OCI-LY7 (cell line): ENCODE results near the gene SPG7. TPM values are rescaled to one million over a fixed set of nuclear protein-coding genes. Genes with fewer than 3 reads are reported as not detected.

ENCODE experiments used
- BruUV-seq: library from RNA; stranded (reverse); fragments of 400-500 nt; replicated peaks from 2 replicates; lab custom pipeline; 2021; lab: Mats Ljungman, UMichigan
- CTCF ChIA-PET: fragments of 300-600 bp; sonication (Branson Sonifier 250); formaldehyde crosslinking; loops from one replicate; lab custom pipeline; 2022; ENCODE audit warnings: antibody characterized with exemption; ENCODE audit not compliant: unreplicated experiment; lab: Charles Lee
- POLR2A ChIA-PET: fragments of 300-600 bp; sonication (Branson Sonifier 250); formaldehyde crosslinking; loops from one replicate; lab custom pipeline; 2022; ENCODE audit warnings: antibody characterized with exemption; lab: Charles Lee
- DNase-seq: peaks from one replicate; pipeline ENCODE4 v3.0.0-alpha.2; 2015; ENCODE audit warnings: low spot score
- H2AFZ ChIP-seq: fragments of 200-600 bp; sonication (generic), shearing (Covaris generic); 2 replicates; pipeline ENCODE4 v1.6.1; 2014; ENCODE audit warnings: mild to moderate bottlenecking, antibody characterized with exemption, low read length, moderate library complexity
- H3K27ac ChIP-seq: fragments of 200-600 bp; sonication (generic); 2 replicates; pipeline ENCODE4 v1.5.1; 2014; ENCODE audit warnings: mixed run types, low read depth, mild to moderate bottlenecking, moderate library complexity, low read length, inconsistent platforms; ENCODE audit not compliant: poor library complexity, severe bottlenecking
- H3K36me3 ChIP-seq: fragments of 200-600 bp; sonication (generic); 2 replicates; pipeline ENCODE4 v1.6.1; 2014; ENCODE audit warnings: mild to moderate bottlenecking, antibody characterized with exemption, low read length, moderate library complexity, mixed read lengths; ENCODE audit not compliant: insufficient read depth
- H3K4me1 ChIP-seq: fragments of 200-600 bp; sonication (generic); 2 replicates; pipeline ENCODE4 v1.5.1; 2014; ENCODE audit warnings: mild to moderate bottlenecking, low read length; ENCODE audit not compliant: insufficient read depth, poor library complexity, severe bottlenecking
- H3K4me2 ChIP-seq: fragments of 200-600 bp; sonication (generic); 2 replicates; pipeline ENCODE4 v1.6.1; 2014; ENCODE audit warnings: mild to moderate bottlenecking, low read length
- H3K4me3 ChIP-seq: fragments of 200-600 bp; sonication (generic); 2 replicates; pipeline ENCODE4 v1.5.1; 2014; ENCODE audit warnings: mild to moderate bottlenecking, low read depth, low read length; ENCODE audit not compliant: poor library complexity, severe bottlenecking
- H3K79me2 ChIP-seq: fragments of 200-600 bp; sonication (generic); 2 replicates; pipeline ENCODE4 v1.6.1; 2016; ENCODE audit warnings: low read depth, mild to moderate bottlenecking, low read length, moderate library complexity, mixed read lengths; ENCODE audit not compliant: insufficient read depth
- H3K9me2 ChIP-seq: fragments of 200-600 bp; sonication (generic); 2 replicates; pipeline ENCODE4 v1.6.1; 2016; ENCODE audit warnings: mild to moderate bottlenecking, low read length, mixed read lengths; ENCODE audit not compliant: insufficient read depth
- H3K9me3 ChIP-seq: fragments of 200-600 bp; sonication (generic); 2 replicates; pipeline ENCODE4 v1.6.1; 2014; ENCODE audit warnings: mild to moderate bottlenecking, mixed run types, low read length, mixed read lengths
- H4K20me1 ChIP-seq: fragments of 200-600 bp; sonication (generic); 2 replicates; pipeline ENCODE4 v1.6.1; 2014; ENCODE audit warnings: mild to moderate bottlenecking, antibody characterized with exemption, low read length, moderate library complexity, mixed read lengths; ENCODE audit not compliant: insufficient read depth
- EZH2phosphoT487 ChIP-seq: fragments of 200-600 bp; sonication (generic); IDR thresholded peaks from 2 replicates; pipeline ENCODE4 v1.6.1; 2018; ENCODE audit warnings: low read depth, borderline replicate concordance, mild to moderate bottlenecking, mixed run types, antibody characterized with exemption, low read length, moderate library complexity, mixed read lengths
- intact Hi-C: fragments of 100-400 bp; cut with micrococcal nuclease; formaldehyde crosslinking; loops from one replicate; pipeline ENCODE4 v1.10.0; 2022; ENCODE audit not compliant: unreplicated experiment
- total RNA-seq, 2 experiments: library from RNA; depleted of rRNA in 1 of 2; stranded (reverse); fragments of >200 nt in 1 of 2; shearing (Covaris generic) in 1 of 2; gene quantifications; 2 replicates each; pipeline ENCODE4 v1.2.3, GENCODE V29; 2014 to 2022
- TF ChIP-seq, protein P1 (sequence below): fragments of 200-600 bp; sonication (generic); conservative IDR thresholded peaks from 2 replicates; pipeline ENCODE4 v1.5.1; 2014; ENCODE audit warnings: mild to moderate bottlenecking, antibody characterized with exemption, low read length, moderate library complexity, mixed read lengths

The SPG7 gene
- total RNA-seq, 2 experiments from 2014 or later: 92.7 to 121 TPM

DNA sequence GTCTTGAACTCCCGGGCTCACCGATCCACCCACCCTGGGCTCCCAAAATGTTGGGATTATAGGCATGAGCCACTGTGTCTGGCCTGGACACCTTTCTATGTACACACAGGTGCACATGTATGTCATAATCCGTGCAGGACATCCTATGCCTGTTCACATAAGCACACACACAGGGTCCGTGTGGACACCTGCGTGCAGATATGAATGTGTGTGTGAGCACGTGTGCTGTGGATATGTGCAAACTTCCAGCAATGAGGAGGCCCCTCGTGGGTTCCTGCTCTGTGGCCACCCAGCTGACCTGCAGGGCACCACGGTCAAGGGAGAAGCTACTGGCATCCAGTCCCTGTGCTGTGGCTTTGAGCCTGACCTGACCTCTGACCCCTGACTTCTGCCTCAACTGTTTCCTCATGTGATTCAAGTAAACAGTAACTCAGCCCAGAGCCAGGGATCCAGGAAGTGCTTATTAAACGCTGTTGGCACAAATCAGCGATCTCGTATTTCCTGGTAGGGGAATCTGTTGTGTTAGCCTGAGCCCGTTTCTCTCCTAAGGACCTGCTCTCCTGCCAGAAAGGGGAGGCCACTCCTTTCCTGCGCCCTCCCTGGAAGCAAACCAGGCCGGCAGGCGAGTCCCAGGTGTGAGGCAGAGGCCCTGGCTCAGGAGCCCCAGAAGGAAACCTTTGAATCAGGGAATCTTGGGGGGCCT lies 73.8 kb downstream of the SPG7 start:
- no peaks in the 10 kb centered on the region for H3K4me1 ChIP-seq
- TF ChIP-seq EZH2phosphoT487: no peak
- TF ChIP-seq, protein P1, sequence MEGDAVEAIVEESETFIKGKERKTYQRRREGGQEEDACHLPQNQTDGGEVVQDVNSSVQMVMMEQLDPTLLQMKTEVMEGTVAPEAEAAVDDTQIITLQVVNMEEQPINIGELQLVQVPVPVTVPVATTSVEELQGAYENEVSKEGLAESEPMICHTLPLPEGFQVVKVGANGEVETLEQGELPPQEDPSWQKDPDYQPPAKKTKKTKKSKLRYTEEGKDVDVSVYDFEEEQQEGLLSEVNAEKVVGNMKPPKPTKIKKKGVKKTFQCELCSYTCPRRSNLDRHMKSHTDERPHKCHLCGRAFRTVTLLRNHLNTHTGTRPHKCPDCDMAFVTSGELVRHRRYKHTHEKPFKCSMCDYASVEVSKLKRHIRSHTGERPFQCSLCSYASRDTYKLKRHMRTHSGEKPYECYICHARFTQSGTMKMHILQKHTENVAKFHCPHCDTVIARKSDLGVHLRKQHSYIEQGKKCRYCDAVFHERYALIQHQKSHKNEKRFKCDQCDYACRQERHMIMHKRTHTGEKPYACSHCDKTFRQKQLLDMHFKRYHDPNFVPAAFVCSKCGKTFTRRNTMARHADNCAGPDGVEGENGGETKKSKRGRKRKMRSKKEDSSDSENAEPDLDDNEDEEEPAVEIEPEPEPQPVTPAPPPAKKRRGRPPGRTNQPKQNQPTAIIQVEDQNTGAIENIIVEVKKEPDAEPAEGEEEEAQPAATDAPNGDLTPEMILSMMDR: no peak
- no peaks in the 10 kb centered on the region for H3K36me3 ChIP-seq
- intact Hi-C loops: no loop called here
- CTCF ChIA-PET: no interaction called here
- BruUV-seq: no TSS peak
- no peak overlapping the region for H2AFZ ChIP-seq
- H3K27ac ChIP-seq: no peak overlapping the region
- H4K20me1 ChIP-seq: no peaks in the 10 kb centered on the region
- DNase-seq: no peak
- no peaks in the 10 kb centered on the region for H3K9me2 ChIP-seq
- POLR2A ChIA-PET: no interaction called here
- H3K4me3 ChIP-seq: no peak overlapping the region
- H3K9me3 ChIP-seq: no peaks in the 10 kb centered on the region
- H3K79me2 ChIP-seq: no peaks in the 10 kb centered on the region
- no peak overlapping the region for H3K4me2 ChIP-seq

DNA sequence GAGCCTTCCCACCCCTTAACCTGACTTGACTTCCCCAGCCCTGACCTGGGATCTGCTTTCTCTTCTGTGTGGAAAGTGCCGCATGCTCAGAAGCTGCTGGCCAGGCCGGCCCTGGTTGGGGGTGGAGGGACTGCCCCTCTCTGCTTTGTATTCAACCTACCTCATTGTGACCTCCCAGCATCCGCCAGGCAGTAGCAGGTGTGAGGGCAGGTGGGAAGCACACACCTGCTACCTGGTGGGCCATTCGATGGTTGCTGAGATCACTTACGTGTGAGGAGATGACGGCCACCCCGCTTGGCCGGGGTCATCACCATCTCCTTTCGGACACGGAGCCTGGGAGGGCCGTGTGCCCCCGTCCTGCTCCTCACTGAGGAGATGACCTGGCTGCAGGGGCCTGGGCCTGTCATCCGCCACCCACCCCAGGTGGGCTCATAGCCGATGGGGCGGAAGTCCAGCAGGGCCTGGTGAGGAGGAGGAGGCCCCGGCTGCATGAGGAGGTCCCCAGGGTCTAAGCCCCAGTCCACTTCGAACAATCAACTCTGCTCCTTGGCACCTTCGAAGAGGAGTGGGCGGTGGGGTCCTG lies 74.5 kb downstream of the SPG7 start:
- Histone ChIP-seq H3K79me2 (no peaks in the 10 kb centered on the region), H3K4me3 (no peak overlapping the region), H3K9me3 (0 out of 2 replicates have a peak, but pooled peaks cover 3% of the 10 kb centered on the region), H3K4me1 (no peaks in the 10 kb centered on the region), H2AFZ (no peak overlapping the region), H3K27ac (no peak overlapping the region), H3K9me2 (no peaks in the 10 kb centered on the region), H3K36me3 (no peaks in the 10 kb centered on the region), H3K4me2 (no peak overlapping the region), H4K20me1 (no peaks in the 10 kb centered on the region)
- ChIA-PET CTCF (no interaction called here), POLR2A (no interaction called here)
- no peak for DNase-seq
- intact Hi-C loops: no loop called here
- no TSS peak for BruUV-seq
- TF ChIP-seq, protein P1: no peak
- no peak for TF ChIP-seq EZH2phosphoT487

DNA sequence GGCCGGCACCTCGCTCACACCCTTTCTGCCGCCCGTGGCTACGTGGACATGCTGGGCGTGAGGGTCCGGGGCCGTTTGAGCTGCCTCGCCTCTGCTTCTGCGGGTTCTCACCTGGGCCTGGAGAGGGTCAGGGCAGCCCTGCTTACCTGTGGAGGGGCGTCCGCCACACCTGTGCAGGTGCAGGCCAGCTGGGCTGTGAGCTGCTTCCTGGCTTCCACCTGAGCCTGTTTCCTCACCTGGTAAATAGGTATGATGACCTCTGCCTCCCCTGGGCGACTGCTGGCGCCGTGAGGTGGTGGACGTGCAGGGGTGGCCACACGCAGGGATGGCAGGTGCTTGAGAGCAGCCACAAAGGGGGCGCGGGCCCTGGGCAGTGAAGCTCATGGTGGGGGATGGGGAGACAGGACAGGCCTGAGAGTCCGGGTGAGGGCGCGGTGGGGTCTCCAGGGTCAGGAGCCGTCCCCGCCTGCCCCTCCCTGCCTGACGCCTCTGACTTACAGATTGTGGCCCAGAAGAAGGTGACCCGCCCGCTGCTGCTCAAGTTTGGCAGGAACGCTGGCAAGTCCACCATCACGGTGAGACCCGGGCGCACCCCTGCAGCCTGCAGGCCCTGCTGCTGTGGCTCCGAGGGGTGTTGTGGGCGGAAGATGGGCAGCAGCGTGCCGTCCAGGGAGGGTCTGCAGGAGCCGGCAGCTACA lies 75.1 kb downstream of the SPG7 start:
- TF ChIP-seq EZH2phosphoT487: no peak
- TF ChIP-seq, protein P1: no peak
- Histone ChIP-seq H3K4me2 (no peak overlapping the region), H3K79me2 (no peaks in the 10 kb centered on the region), H3K9me3 (0 out of 2 replicates have a peak, but pooled peaks cover 3% of the 10 kb centered on the region), H4K20me1 (no peaks in the 10 kb centered on the region), H2AFZ (no peak overlapping the region), H3K27ac (no peak overlapping the region), H3K9me2 (no peaks in the 10 kb centered on the region), H3K4me1 (no peaks in the 10 kb centered on the region), H3K36me3 (no peaks in the 10 kb centered on the region), H3K4me3 (no peak overlapping the region)
- no TSS peak for BruUV-seq
- ChIA-PET POLR2A (no interaction called here), CTCF (no interaction called here)
- DNase-seq: no peak
- intact Hi-C loops: no loop called here
